Measurements from ENCODE around the gene AGAP2.
"Not testable (repeated sequence)": the region's sequence is repeated elsewhere in the genome, so short reads cannot be mapped to it uniquely, and the experiment has no call there.

The AGAP2 gene

GRCh38 chr12:57694459-57695019 lies 44.0 kb downstream of the AGAP2 start:
- no peak for DNase-seq (ENCODE audit: low read depth)

GRCh38 chr12:57693659-57694458 lies 44.7 kb downstream of the AGAP2 start, which contains the start of gene OS9:
Gene OS9 (plus strand): TSS chr12:57694132. CDS start chr12:57694162, 30 bp downstream.
- DNase-seq (ENCODE audit: low read depth), result peak; percentile 95

- DNase-seq (ENCODE audit: low read depth), result no peak
Observed at GRCh38 chr12:57693317-57693658, 45.3 kb downstream of the AGAP2 start.

- DNase-seq (ENCODE audit: low read depth), result no peak
Observed at GRCh38 chr12:57692500-57692899, 46.0 kb downstream of the AGAP2 start.

GRCh38 chr12:57688931-57689330 lies 49.6 kb downstream of the AGAP2 start:
- DNase-seq (ENCODE audit: low read depth), result no peak

GRCh38 chr12:57687862-57688261 lies 50.7 kb downstream of the AGAP2 start:
- no peak for DNase-seq (ENCODE audit: low read depth)

- DNase-seq (ENCODE audit: low read depth), result no peak
Observed at GRCh38 chr12:57679697-57680096, 58.8 kb downstream of the AGAP2 start.

- DNase-seq (ENCODE audit: low read depth), result not testable (repeated sequence)
Observed at GRCh38 chr12:57677947-57678346, 60.6 kb downstream of the AGAP2 start.

- DNase-seq (ENCODE audit: low read depth), result no peak
Observed at GRCh38 chr12:57674691-57675090, 63.9 kb downstream of the AGAP2 start.

Measured in stimulated activated CD4-positive, alpha-beta T cell treated with anti-CD3 and anti-CD28 coated beads, Interleukin-2, amount 100 ng/mL, for 4 hours (primary cell).